ENCODE results near the gene MMP1.

GRCh38 chr11:102846292-102846691, 48.3 kb upstream of the MMP1 start:
- TF ChIP-seq ZFX (IDR thresholded peaks at IDR 0.05; ENCODE audit: borderline replicate concordance) (no peak), CTCF (IDR thresholded peaks at IDR 0.05) (no peak)
